Cardiac fibroblast (primary cell): ENCODE data around the gene DNAJB4.

Source experiments
- DNase-seq, 2 donors: peaks; one replicate each; pipeline versions ENCODE4 v3.0.0 to v3.0.0-alpha.2; 2010; ENCODE audit warnings: low read depth in 2 of 2
- H3K4me3 ChIP-seq, 2 donors: replicated peaks in 1 of 2; 1 replicate in 1 of 2; 2 replicates in 1 of 2; pipeline ENCODE4 v1.5.1; 2011; ENCODE audit warnings: low read depth in 2 of 2, low read length in 2 of 2, mild to moderate bottlenecking in 2 of 2, moderate library complexity in 1 of 2
- TF ChIP-seq, protein P1 (sequence below): IDR thresholded peaks from one replicate; pipeline ENCODE4 v1.5.1; 2011; ENCODE audit warnings: low read depth, mild to moderate bottlenecking, low read length, inconsistent platforms

DNAJB4 gene

DNA sequence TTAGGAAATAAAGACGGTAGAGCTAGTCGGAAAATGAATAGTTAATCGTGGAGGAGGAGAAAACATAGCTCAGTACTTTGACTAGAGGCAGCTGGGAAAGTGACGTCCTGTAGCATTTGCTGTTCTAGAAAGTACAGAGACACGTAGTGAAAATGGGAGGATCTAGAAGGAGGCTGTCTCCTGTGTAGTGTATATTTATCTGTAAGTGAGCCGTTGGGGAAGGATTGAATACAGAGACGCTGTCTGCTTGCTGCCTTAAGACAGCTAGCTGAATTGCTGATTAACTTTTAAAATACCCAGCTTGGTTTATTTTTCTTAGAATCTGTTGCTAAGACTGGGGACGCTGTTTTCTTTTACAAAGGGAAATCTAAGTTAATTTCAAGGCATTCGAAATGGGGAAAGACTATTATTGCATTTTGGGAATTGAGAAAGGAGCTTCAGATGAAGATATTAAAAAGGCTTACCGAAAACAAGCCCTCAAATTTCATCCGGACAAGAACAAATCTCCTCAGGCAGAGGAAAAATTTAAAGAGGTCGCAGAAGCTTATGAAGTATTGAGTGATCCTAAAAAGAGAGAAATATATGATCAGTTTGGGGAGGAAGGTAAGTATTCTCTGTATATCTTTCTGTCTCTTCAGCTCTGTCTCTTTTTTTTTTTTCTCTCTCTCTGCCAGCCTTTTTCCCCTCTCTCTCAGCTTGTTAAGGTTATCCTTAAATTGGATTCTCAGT, at the start of gene DNAJB4:
TSS of gene DNAJB4 (plus strand) at position 221 of the 729 bp plus-strand sequence. CDS start at position 393, 172 bp downstream.
- H3K4me3 ChIP-seq, result peak within 1 kb of the TSS; percentile 54 to 72
- DNase-seq, result peak; percentile 99
- TF ChIP-seq, protein P1, sequence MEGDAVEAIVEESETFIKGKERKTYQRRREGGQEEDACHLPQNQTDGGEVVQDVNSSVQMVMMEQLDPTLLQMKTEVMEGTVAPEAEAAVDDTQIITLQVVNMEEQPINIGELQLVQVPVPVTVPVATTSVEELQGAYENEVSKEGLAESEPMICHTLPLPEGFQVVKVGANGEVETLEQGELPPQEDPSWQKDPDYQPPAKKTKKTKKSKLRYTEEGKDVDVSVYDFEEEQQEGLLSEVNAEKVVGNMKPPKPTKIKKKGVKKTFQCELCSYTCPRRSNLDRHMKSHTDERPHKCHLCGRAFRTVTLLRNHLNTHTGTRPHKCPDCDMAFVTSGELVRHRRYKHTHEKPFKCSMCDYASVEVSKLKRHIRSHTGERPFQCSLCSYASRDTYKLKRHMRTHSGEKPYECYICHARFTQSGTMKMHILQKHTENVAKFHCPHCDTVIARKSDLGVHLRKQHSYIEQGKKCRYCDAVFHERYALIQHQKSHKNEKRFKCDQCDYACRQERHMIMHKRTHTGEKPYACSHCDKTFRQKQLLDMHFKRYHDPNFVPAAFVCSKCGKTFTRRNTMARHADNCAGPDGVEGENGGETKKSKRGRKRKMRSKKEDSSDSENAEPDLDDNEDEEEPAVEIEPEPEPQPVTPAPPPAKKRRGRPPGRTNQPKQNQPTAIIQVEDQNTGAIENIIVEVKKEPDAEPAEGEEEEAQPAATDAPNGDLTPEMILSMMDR, result no peak

DNA sequence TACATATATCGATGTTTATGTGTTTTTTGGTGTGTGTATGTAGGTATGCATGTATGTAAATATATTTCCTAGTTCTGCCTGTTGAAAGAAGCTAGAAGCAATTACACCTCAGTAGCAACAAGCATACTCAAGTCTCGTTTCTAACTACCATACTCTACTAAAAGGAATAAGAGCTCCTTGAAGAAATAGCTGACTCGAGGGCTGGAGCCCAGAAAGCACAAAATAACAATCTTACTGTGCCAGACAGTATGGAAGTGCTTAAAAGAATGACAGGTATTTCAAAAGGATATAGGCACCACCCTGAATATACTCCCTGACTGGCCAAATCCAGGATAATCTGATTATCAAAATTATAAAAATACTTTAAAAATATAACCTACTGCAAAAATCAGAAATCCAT, 49.0 kb upstream of the DNAJB4 start:
- TF ChIP-seq, protein P1, result no peak
- no peak for DNase-seq

DNA sequence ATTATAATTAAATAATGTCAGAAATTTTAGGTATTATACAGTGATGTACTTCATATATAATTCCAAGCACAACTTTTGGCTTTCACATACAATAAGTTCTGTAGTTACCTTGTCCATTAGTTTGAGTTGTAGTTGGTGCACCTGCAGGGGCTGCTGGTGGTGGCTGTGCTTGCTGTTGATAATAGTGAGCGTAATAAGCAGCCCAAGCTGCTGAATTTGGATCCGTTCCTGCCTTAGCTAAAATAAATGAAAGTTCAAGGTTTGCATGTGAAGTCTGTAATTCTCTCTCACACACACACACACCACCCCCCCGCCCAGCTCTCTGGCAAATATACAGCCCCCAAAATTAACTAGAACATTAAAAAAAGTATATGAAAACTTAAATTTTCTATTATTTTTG, 48.3 kb upstream of the DNAJB4 start:
- no peak for DNase-seq
- TF ChIP-seq, protein P1, result no peak
- H3K4me3 ChIP-seq, result no peak overlapping the region

More for the DNA sequence above, 49.0 kb upstream of the DNAJB4 start:
- no peak overlapping the region for H3K4me3 ChIP-seq

DNA sequence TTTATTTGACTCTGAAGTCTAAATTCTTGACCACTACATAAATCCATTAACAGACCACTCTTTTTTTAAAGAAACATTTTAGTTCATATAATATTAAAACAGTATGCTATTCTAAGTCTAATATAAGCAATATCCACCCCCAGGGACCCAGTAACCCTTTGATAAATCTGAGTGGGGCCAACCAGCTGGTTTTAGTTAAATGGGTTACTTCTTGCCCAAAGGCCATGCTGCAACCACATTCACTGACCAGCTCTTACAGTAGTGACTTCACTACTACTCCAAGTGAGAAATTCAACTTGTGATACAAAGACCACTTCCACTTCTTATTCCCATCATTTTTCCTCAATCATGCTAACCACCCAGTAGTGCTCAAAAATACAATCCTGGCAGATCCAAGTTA, 46.3 kb upstream of the DNAJB4 start:
- no peak for DNase-seq
- no peak overlapping the region for H3K4me3 ChIP-seq
- TF ChIP-seq, protein P1, result no peak

DNA sequence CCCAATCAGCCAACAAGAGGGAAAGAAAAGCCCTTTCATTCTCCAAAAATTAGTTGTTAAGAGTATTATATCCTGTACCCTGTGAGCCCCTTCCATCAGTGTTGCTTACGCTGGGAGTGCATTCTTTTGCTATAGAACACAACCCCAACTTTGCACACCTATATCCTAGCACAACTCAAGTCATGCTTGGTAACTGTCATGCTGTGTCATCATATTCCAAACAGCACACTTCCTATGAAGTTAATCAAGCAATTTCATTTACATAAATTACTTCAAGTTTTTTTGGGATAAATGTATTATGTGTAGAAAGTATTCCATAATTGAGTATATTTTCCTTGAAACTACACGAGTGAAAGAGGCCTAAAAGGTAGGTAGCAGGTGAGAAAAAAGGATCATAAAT, 45.9 kb upstream of the DNAJB4 start:
- no peak overlapping the region for H3K4me3 ChIP-seq
- DNase-seq, result no peak
- TF ChIP-seq, protein P1, result no peak

DNA sequence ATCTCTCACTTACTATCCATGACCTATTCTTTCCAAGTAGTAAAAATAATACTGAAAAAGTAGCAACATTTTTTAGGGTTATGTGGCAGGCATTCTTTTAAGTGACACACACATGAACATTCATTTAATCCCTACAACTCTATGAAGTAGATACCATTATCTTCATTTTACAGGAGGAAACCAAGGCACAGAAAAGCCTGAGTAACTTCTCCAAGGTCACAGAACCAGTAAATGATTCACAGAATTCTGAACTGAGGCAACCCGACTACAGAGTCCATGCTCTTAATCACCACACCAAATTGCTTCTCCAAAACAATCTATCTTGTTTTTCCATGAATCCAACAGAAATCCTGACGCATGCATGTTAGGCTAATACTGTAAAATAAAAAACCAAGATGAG, 43.3 kb upstream of the DNAJB4 start:
- TF ChIP-seq, protein P1, result no peak
- H3K4me3 ChIP-seq, result no peak overlapping the region
- no peak for DNase-seq

DNA sequence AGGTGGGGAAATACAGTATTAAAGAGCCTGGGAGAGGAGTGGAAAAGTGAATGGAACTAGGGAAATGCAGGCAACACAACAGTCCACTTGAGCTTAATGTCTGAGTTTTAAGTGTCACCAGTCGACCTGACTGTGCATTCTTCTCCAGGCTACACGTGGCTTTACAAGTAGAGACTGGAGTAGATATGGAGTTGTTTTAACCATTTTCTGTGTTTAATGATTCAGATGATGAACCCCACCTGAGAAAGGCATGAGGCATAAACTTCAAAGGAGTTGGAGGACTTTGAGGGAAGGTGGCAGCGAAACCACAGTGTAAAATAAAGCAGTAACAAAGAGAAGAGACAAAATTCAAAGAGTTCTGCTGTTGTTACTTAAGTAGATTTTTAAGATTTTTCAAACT, 38.4 kb upstream of the DNAJB4 start:
- DNase-seq, result no peak
- TF ChIP-seq, protein P1, result no peak
- no peak overlapping the region for H3K4me3 ChIP-seq
